NCI-H345 treated with DMSO at 0.1 percent for 48 hours (cell line): ENCODE data around the gene TGFB3.
"Not testable (repeated sequence)": the region's sequence is repeated elsewhere in the genome, so short reads cannot be mapped to it uniquely, and the experiment has no call there.

ENCODE experiments used
- DNase-seq: peaks from one replicate; lab custom pipeline; 2025; ENCODE audit not compliant: unreplicated experiment; lab: John Stamatoyannopoulos, UW

TGFB3 gene

DNA sequence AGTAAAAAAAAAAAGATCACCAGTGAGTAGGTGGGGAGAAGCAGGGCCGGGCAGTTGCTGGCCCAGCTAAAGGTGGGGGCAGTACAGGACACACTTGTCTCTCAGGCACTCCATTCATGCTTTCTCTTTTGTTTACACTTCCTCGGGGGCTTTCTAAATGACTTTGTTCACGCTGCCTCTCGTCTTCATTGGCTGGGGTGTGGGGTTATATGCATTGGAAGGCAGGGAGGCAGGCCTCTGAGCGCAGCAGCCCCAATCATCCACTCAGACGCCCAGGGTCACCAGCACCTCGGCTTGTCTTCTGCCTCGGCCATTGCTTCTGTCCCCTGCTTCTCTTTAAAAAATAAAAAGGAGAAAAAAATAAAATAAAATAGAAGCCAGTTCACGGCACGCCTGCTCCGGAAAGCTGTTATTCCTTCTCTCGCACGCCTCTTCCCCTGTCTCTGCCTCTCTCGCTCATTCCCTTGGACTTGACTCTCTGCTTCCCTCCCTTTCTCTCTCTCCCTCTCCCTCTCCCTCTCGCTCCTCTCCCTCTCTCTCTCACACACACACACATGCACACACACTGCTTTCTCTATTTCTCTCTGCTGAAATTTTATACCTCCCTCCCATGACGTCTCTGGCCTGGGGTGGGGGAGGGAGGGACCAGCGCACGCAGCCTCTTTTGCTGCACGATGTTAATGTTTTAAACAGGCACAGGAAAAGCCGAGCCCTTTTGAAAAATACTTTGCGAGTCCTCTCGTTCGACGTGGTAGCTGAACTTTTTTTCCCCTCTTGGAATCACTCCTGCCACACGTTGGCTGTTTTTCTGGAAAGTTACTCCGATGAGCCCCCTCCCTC is at the start of gene TGFB3:
Gene TGFB3 (minus strand): TSS at position 570 of the 840 bp plus-strand sequence. CDS start 1,102 bp downstream, outside the sequence.
- peak; percentile 19 for DNase-seq

GRCh38 chr14:76024211-76024907 is 42.6 kb upstream of the TGFB3 start:
- no peak for DNase-seq

DNA sequence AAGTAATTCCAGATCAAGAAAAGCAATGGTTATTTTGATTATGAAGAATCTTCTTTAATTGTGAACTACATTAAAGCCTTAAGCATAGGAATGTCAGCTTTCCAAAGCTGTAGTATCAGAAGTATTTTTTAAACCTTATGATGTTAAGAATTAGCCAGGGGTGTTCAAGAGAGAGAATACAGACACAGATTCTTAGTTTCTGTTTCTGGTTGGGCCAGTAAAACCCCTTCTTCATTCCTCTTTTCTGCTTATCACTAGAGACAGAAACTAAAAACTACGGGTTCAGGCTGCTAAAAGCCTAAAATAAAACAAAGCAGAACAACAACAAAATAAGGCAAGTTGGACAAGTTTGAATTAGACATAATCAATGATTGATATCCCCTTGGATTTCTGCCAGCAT is 42.0 kb upstream of the TGFB3 start:
- no peak for DNase-seq

DNA sequence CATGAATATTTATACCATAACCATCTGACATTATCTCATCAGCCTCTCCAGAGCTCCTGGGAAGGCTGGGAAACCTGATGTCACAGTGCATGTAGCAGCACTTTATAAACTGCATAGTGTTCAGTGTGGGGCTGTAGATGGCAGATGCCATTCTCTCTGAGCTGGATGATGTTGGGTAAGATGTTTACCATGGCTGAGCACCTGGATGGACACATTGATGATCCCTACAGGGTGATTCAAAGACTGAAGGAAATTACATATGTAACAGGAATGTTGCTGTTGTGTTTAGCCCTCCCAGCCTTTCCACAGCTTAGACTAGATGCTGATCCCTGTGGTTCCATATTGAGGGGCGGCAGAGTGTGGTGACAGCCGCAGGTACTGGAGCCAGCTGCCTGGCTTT is 41.2 kb upstream of the TGFB3 start:
- DNase-seq = no peak

DNA sequence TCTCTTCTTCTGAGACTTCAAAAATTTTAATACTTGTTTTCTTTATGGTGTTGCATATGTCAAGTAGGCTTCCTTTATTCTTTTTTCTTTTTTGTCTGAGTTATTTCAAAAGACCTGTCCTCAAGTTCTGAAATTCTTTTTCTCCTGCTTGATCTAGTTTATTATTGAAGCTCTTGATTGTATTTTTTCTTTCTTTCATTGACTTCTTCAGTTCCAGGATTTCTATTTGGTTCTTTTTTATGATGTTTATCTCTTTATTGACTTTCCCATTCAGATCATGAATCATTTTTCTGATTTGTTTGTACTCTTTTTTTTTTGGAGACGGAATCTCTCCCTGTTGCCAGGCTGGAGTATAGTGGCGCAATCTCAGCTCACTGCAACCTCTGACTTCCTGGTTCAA is 37.9 kb upstream of the TGFB3 start:
- no peak for DNase-seq

DNA sequence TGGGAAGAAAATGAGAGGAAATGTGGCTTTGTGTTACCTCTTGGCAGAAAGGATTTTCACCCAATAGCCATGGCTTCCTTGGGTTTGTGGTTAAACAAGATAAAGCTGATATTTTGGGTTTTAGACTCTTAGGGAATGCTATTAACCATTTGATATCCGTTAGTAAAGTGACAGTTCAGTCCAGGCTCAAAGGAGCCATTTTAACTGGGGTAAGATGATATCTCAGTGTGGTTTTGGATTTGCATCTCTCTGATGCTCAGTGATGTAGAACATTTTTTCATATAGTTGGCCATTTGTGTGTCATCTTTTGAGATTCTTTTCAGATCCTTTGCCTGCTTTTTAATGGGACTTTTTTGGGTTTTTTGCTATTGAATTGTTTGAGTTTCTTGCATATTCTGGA is 33.9 kb upstream of the TGFB3 start:
- DNase-seq = no peak

GRCh38 chr14:76015191-76015590 is 33.4 kb upstream of the TGFB3 start:
- DNase-seq = no peak

GRCh38 chr14:76012354-76012753 is 30.6 kb upstream of the TGFB3 start:
- DNase-seq = no peak

- DNase-seq = no peak
Observed at GRCh38 chr14:76011930-76012329, 30.1 kb upstream of the TGFB3 start.

DNA sequence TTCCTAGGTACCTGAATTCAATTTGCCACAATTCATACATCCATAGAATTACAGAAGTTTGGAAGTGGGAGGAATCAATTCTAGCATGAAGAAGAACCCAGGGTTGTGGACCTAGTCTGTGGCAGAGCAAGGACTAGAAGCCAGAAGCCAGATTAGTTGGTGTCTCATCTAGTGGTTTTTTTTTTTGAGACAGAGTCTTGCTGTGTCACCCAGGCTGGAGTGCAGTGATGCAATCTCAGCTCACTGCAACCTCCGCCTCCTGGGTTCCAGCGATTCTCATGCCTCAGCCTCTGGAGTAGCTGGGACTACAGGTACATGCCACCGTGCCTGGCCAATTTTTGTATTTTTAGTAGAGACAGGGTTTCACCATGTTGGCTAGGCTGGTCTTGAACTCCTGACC is 27.8 kb upstream of the TGFB3 start:
- DNase-seq = not testable (repeated sequence)

- DNase-seq = no peak
Observed at GRCh38 chr14:76007852-76008251, 26.1 kb upstream of the TGFB3 start.

GRCh38 chr14:76007379-76007778 is 25.6 kb upstream of the TGFB3 start:
- DNase-seq = no peak

DNA sequence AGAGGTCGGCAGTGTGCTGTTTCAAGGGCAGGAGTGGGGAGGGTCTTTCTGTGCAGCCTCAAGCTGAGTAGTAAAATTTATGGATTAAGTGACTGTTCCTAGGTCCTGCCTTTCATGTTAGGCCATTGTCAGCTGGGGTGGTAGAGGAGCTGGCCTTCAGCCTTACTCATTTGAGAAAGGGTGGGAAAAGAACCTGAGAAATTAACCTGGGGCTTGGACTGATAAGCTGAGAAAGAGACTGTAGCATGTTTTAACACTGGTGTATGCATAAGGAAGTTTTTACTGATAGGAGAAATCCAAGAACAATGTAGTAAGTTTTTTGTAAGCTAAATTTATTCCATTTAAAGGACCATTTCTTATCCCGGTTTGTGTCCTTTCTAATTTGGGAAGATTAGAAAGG is 24.5 kb upstream of the TGFB3 start:
- no peak for DNase-seq

DNA sequence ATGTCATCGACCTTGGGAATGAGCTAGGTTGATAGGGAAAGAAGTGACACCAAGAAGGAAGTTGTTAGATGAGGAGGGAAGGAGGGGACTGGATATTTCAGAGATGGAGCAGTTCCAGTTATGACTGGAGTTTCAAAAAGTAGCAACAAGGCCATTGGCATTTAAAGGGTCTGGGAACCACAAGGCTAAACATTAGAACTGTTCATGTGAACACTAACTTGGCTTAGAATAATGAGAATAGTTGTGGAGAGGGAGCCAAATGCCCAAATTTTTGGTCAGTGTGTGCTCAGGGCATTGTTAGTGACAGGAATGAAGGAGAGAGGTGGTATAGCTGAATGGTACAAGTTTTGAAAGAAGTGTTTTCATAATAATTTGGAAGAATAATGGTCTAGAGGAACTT is 20.6 kb upstream of the TGFB3 start:
- no peak for DNase-seq

- no peak for DNase-seq
Observed at GRCh38 chr14:75999511-76000190, 17.9 kb upstream of the TGFB3 start.

- DNase-seq = no peak
Observed at GRCh38 chr14:75996488-75996887, 14.7 kb upstream of the TGFB3 start.

DNA sequence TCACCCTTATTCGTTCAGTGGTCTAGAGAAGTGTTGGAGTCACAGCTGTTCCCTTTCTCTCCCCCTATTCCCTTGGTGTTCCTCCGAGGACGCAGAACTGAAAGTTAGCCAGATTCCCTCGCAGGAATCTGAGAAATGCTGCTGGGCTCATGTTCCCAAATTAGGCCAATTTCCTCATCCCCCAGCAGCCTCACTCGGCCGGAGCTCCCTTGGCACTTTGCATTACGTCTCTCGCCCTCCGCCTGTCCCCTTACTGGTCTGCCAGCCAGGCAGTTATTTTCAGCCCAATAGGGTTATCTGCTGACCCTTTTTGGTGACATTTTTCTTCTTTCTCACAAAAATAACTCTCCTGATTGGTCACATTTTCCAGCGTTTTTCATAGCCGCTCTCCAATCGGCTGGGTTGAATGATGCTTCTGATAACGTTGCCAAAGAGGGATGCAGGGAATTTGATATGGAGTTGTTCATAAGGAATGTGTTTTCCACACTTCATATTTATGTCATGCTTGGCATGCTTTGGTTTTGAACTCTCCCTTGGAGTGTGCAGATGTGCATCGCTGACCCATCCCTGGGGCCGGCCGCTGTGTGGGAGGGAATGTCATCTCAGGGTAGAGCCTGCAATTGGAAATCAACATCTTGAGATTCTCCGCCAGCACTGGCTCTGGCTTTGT is 13.7 kb upstream of the TGFB3 start:
- DNase-seq = no peak

- no peak for DNase-seq
Observed at GRCh38 chr14:75993567-75994041, 11.8 kb upstream of the TGFB3 start.

- no peak for DNase-seq
Observed at GRCh38 chr14:75991753-75992152, 10.0 kb upstream of the TGFB3 start.

GRCh38 chr14:75990297-75990696 is 8.5 kb upstream of the TGFB3 start:
- no peak for DNase-seq

- DNase-seq = no peak
Observed at GRCh38 chr14:75989134-75989533, 7.3 kb upstream of the TGFB3 start.
